ENCODE data around the gene GUCY2C. TPM values are rescaled to one million over a fixed set of nuclear protein-coding genes. Genes with fewer than 3 reads are reported as not detected.

Gene GUCY2C
- total RNA-seq, 3 donors from 2014 or later, result 1.3 TPM; not detected in 2

GRCh38 chr12:14607568-14607967 lies 88.8 kb downstream of the GUCY2C start:
- no peak for DNase-seq (ENCODE audit: low spot score in 2 of 2)
- no peaks in the 10 kb centered on the region for H3K27me3 ChIP-seq
- TF ChIP-seq CTCF (IDR thresholded peaks at IDR 0.05) (no peak), POLR2A (IDR thresholded peaks at IDR 0.05) (no peak), POLR2AphosphoS5 (IDR thresholded peaks at IDR 0.05) (no peak)
- H3K36me3 ChIP-seq, result no peaks in the 10 kb centered on the region
- H3K4me1 ChIP-seq, result no peaks in the 10 kb centered on the region
- no peak overlapping the region for H3K4me3 ChIP-seq
- peaks cover 5 to 50% of the 10 kb centered on the region in 2 donors for H3K9me3 ChIP-seq
- no peak overlapping the region for H3K27ac ChIP-seq
- intact Hi-C loops (cut with DNase I; ENCODE audit: low total_unique reads), result no loop called here

DNA sequence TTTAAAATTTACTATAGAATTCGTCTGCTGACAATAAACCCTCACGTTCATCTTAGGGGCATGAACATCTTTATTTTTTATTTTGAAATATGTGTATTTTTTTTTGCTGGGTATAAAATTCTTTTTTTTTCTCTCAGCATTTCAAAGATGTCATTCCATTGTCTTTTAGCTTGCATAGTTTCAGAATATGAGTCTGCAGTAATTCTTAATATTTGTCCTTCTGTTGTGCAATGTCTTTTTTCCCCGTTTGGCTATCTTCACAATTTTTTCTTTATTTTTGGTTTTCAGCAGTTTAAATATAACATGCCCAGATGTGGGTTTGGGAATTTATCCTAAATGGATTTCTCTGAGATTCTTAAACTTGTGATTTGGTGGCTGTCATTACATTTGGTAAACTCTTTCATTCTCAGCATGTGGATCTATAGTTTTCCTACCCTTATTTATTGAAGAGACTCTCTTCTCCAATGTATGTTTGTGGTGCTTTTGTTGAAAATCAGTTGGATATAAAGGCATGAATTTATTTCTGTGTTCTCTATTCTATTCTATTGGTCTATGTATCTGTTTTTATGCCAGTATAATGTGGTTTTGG lies 90.9 kb downstream of the GUCY2C start:
- no peak overlapping the region for H3K27ac ChIP-seq
- intact Hi-C loops (cut with DNase I; ENCODE audit: low total_unique reads), result no loop called here
- TF ChIP-seq CTCF (IDR thresholded peaks at IDR 0.05) (no peak), POLR2AphosphoS5 (IDR thresholded peaks at IDR 0.05) (no peak), POLR2A (IDR thresholded peaks at IDR 0.05) (no peak)

DNA sequence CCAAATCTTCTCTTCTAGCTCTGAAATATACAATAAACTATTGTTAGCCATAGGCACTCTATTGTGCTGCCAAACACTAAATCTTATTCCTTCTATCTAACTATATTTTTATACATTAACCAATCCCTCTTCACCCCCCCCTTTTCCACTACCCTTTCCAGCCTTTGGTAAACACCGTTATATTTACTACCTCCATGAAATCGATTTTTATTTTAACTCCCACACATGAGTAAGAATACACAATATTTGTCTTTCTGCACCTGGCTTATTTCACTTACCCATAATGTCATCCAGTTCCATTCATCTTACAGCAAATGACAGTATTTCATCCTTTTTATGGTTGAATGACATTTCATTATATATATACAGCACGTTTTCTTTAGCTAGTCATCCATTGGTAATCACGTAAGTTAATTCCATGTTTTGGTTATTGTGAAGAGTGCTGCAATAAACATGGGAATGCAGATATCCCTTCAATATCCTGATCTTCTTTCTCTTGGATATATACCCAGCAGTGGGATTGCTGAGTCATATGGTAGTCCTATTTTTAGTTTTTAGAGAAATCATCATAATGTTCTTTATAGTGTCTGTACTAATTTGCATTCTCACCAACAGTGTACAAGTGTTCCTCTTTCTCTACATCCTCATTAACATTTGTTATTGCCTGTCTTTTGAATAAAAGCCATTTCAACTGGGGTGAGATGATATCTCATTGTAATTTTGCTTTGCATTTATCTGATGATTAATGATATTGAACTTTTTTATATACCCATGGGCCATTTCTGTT lies 94.5 kb downstream of the GUCY2C start:
- DNase-seq (ENCODE audit: low spot score in 2 of 2), result no peak
- no peaks in the 10 kb centered on the region for H3K27me3 ChIP-seq
- TF ChIP-seq POLR2A (IDR thresholded peaks at IDR 0.05), result no peak
- no peak for TF ChIP-seq CTCF (IDR thresholded peaks at IDR 0.05)
- TF ChIP-seq POLR2AphosphoS5 (IDR thresholded peaks at IDR 0.05), result no peak
- no peak overlapping the region for H3K4me3 ChIP-seq
- H3K36me3 ChIP-seq, result no peaks in the 10 kb centered on the region
- intact Hi-C loops (cut with DNase I; ENCODE audit: low total_unique reads), result no loop called here
- H3K27ac ChIP-seq, result no peak overlapping the region
- H3K4me1 ChIP-seq, result no peaks in the 10 kb centered on the region
- peaks cover 5 to 42% of the 10 kb centered on the region in 2 donors for H3K9me3 ChIP-seq

More for the DNA sequence above, 90.9 kb downstream of the GUCY2C start:
- no peaks in the 10 kb centered on the region for H3K27me3 ChIP-seq
- no peaks in the 10 kb centered on the region for H3K36me3 ChIP-seq
- no peak overlapping the region for H3K4me3 ChIP-seq
- H3K4me1 ChIP-seq, result no peaks in the 10 kb centered on the region
- peaks cover 5 to 48% of the 10 kb centered on the region in 2 donors for H3K9me3 ChIP-seq
- no peak for DNase-seq (ENCODE audit: low spot score in 2 of 2)

DNA sequence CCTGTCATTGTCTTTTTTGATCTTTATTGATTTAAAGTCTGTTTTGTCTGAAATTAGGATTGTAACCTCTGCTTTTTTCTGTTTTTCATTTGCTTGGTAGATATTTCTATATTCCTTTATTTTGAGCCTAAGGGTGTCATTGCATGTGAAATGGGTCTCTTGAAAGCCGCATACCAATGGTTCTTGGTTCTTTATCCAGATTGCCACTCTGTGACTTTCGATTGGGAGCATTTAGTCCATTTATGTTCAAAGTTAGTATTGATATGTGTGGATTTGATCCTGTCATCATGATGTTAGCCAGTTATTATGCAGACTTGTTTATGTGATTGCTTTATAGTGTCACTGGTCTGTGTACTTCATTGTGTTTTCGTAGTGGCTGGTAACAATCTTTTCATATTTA lies 98.9 kb downstream of the GUCY2C start:
- Histone ChIP-seq H3K4me3 (no peak overlapping the region), H3K9me3 (peaks cover 0 to 25% of the 10 kb centered on the region in 2 donors), H3K27ac (no peak overlapping the region), H3K27me3 (no peaks in the 10 kb centered on the region), H3K4me1 (no peaks in the 10 kb centered on the region), H3K36me3 (no peaks in the 10 kb centered on the region)
- intact Hi-C loops (cut with DNase I; ENCODE audit: low total_unique reads), result no loop called here
- DNase-seq (ENCODE audit: low spot score in 2 of 2), result no peak
- TF ChIP-seq POLR2AphosphoS5 (IDR thresholded peaks at IDR 0.05), result no peak
- no peak for TF ChIP-seq CTCF (IDR thresholded peaks at IDR 0.05)
- no peak for TF ChIP-seq POLR2A (IDR thresholded peaks at IDR 0.05)

- TF ChIP-seq POLR2AphosphoS5 (IDR thresholded peaks at IDR 0.05) (no peak), POLR2A (IDR thresholded peaks at IDR 0.05) (no peak), CTCF (IDR thresholded peaks at IDR 0.05) (no peak)
- Histone ChIP-seq H3K27me3 (no peaks in the 10 kb centered on the region), H3K4me1 (no peaks in the 10 kb centered on the region), H3K36me3 (no peaks in the 10 kb centered on the region), H3K27ac (no peak overlapping the region), H3K4me3 (no peak overlapping the region), H3K9me3 (peaks cover 4% of the 10 kb centered on the region in 2 donors)
- intact Hi-C loops (cut with DNase I; ENCODE audit: low total_unique reads), result no loop called here
- no peak for DNase-seq (ENCODE audit: low spot score in 2 of 2)
Observed at GRCh38 chr12:14591719-14592118, 104.7 kb downstream of the GUCY2C start.
